ENCODE results near the gene MCMBP. TPM values are rescaled to one million over a fixed set of nuclear protein-coding genes. Genes with fewer than 3 reads are reported as not detected.
"Not testable (repeated sequence)": the region's sequence is repeated elsewhere in the genome, so short reads cannot be mapped to it uniquely, and the experiment has no call there.

Gene MCMBP
- total RNA-seq, 1 experiment from 2014 or later: 87.1 TPM

DNA sequence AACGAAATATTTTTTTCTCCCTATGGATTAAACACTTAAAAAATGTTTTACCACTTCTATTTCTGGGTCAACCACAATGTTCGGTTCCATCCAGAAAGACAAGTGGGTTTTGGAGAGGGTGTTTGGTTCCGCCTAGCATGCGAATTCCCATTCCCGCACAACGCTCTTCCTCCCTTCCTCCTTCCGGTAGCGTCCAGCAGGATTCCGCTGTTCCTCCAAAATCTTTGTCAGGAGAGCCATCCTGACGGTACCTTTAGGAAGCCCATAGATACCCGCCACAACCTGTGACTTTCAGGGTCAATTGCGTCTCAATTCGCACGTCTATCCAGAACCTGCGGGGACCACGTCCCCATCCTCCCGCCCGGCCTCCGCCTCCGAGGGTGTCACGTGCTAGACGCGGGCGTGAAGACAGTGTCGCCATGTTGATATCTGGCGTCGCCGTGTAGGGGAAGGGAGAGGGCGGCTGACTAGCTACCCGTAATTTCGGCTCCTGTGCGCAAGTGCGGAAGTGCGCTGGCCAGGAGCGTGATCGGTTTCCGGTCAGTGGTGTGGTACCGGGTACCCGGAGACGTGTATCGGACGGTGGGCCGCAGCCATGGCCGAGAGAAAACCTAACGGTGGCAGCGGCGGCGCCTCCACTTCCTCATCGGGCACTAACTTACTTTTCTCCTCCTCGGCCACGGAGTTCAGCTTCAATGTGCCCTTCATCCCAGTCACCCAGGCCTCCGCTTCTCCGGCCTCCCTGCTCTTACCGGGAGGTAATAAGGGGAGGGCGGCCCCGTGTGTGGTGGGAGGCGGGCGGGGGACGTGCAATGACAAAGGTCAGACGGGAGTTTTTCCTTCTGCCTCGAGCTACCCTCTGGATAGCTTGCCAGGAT is 19.8 kb upstream of the MCMBP start, which contains the start of gene SEC23IP:
SEC23IP (plus strand) TSS at position 543 of the 878 bp plus-strand sequence; CDS start at position 596, 53 bp downstream.
- Histone ChIP-seq H3K9me3 (ENCODE audit: control insufficient read depth, low read depth, low read length) (no peaks in the 10 kb centered on the region), H3K9ac (ENCODE audit: extremely low read depth, insufficient read length, low read length) (peak within 1 kb of the TSS; percentile 61), H3K56ac (ENCODE audit: insufficient read length, low read depth, low read length) (no peak within 1 kb of the TSS), H3K23me2 (ENCODE audit: insufficient read length, low read depth, low read length, poor library complexity, severe bottlenecking) (peaks cover 4% of the 10 kb centered on the region), H4K5ac (ENCODE audit: insufficient read length, low read depth, low read length) (no peak within 1 kb of the TSS), H3K14ac (ENCODE audit: insufficient read depth, low read length) (peak within 1 kb of the TSS; percentile 3; the same call in 1 of the 2 replicates), H3K4me1 (ENCODE audit: insufficient read depth, low read length) (no peaks in the 10 kb centered on the region), H2BK5ac (ENCODE audit: insufficient read length, low read length) (no peak within 1 kb of the TSS), H3K27me3 (ENCODE audit: insufficient read depth, low read length) (no peaks in the 10 kb centered on the region), H3K4ac (ENCODE audit: low read depth, low read length) (no peak within 1 kb of the TSS), H4K91ac (ENCODE audit: insufficient read length, low read depth, low read length) (no peak within 1 kb of the TSS), H2BK20ac (ENCODE audit: low read depth, low read length, poor library complexity, severe bottlenecking) (no peak within 1 kb of the TSS), H2AK5ac (ENCODE audit: insufficient read length, low read length) (no peak within 1 kb of the TSS), H2BK120ac (ENCODE audit: low read depth, low read length, poor library complexity, severe bottlenecking) (no peak within 1 kb of the TSS), H2BK12ac (ENCODE audit: insufficient read length, low read depth, low read length) (no peak within 1 kb of the TSS), H3K18ac (ENCODE audit: insufficient read length, low read depth, low read length) (no peak within 1 kb of the TSS), H3K23ac (ENCODE audit: insufficient read length, low read depth, low read length) (no peak within 1 kb of the TSS), H3T11ph (ENCODE audit: low read length) (no peak within 1 kb of the TSS), H4K8ac (replicated peaks; ENCODE audit: insufficient read length, low read depth, low read length) (no peak within 1 kb of the TSS), H2BK15ac (ENCODE audit: low read depth, low read length) (no peak within 1 kb of the TSS), H4K20me1 (ENCODE audit: control insufficient read depth, insufficient read depth, insufficient read length) (no peaks in the 10 kb centered on the region), H3K27ac (ENCODE audit: insufficient read length, low read depth, low read length) (peak within 1 kb of the TSS; percentile 36), H3K79me2 (ENCODE audit: insufficient read depth, low read length) (peaks cover 36% of the 10 kb centered on the region), H3K4me2 (ENCODE audit: insufficient read depth, insufficient read length, low read length) (peak within 1 kb of the TSS; percentile 99), H3K79me1 (ENCODE audit: insufficient read depth, low read depth, low read length, poor library complexity, severe bottlenecking) (peaks cover 7% of the 10 kb centered on the region), H2AFZ (ENCODE audit: low read length) (no peak within 1 kb of the TSS)
- DNase-seq: peak; percentile 97
- H3K27me3 Mint-ChIP-seq (ENCODE audit: low read depth): no peaks in the 10 kb centered on the region; the same call in 1 of the 2 replicates
- peaks cover 18 to 23% of the 10 kb centered on the region in 2 experiments for H3K4me1 Mint-ChIP-seq
- peak within 1 kb of the TSS; percentile 93 to 94 for H3K4me3 Mint-ChIP-seq
- H3K36me3 Mint-ChIP-seq (ENCODE audit: insufficient read depth in 1 of 3, low read depth in 3 of 3): peaks cover 14 to 30% (median 16%) of the 10 kb centered on the region in 3 experiments; a peak in 6 of 7 replicates
- H3K27ac Mint-ChIP-seq: peak within 1 kb of the TSS; percentile 97 to 99 (median 98)
- TF ChIP-seq, protein P1, sequence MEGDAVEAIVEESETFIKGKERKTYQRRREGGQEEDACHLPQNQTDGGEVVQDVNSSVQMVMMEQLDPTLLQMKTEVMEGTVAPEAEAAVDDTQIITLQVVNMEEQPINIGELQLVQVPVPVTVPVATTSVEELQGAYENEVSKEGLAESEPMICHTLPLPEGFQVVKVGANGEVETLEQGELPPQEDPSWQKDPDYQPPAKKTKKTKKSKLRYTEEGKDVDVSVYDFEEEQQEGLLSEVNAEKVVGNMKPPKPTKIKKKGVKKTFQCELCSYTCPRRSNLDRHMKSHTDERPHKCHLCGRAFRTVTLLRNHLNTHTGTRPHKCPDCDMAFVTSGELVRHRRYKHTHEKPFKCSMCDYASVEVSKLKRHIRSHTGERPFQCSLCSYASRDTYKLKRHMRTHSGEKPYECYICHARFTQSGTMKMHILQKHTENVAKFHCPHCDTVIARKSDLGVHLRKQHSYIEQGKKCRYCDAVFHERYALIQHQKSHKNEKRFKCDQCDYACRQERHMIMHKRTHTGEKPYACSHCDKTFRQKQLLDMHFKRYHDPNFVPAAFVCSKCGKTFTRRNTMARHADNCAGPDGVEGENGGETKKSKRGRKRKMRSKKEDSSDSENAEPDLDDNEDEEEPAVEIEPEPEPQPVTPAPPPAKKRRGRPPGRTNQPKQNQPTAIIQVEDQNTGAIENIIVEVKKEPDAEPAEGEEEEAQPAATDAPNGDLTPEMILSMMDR (conservative IDR thresholded peaks at IDR 0.05): no peak
- WGBS (ENCODE audit: extremely low coverage, insufficient read length, low lambda C conversion rate): 100% methylated on average over 1 of the region's 61 CpGs
- H3K9me3 Mint-ChIP-seq: peaks cover 0 to 4% of the 10 kb centered on the region in 2 experiments; a peak in 3 of 5 replicates

DNA sequence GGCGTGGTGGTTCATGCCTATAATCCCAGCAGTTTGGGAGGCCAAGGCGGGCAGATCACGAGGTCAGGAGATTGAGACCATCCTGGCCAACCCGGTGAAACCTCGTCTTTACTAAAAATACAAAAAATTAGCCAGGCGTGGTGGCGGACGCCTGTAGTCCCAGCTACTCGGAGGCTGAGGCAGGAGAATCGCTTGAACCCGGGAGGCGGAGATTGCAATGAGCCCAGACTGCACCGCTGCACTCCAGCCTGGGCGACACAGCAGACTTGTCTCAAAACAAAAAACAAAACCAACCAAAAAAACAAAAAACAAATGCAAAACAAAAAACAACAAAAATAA is 19.2 kb upstream of the MCMBP start:
- Histone ChIP-seq H3K9ac (ENCODE audit: extremely low read depth, insufficient read length, low read length) (peak overlapping the region; percentile 33), H3K4me2 (ENCODE audit: insufficient read depth, insufficient read length, low read length) (peak overlapping the region; percentile 99), H3K79me2 (ENCODE audit: insufficient read depth, low read length) (peaks cover 32% of the 10 kb centered on the region)
- not testable (repeated sequence) for H3K18ac ChIP-seq (ENCODE audit: insufficient read length, low read depth, low read length); H4K91ac ChIP-seq (ENCODE audit: insufficient read length, low read depth, low read length); H2BK5ac ChIP-seq (ENCODE audit: insufficient read length, low read length); H3K23ac ChIP-seq (ENCODE audit: insufficient read length, low read depth, low read length); H4K20me1 ChIP-seq (ENCODE audit: control insufficient read depth, insufficient read depth, insufficient read length); H3K4ac ChIP-seq (ENCODE audit: low read depth, low read length); H3K23me2 ChIP-seq (ENCODE audit: insufficient read length, low read depth, low read length, poor library complexity, severe bottlenecking); H4K8ac ChIP-seq (replicated peaks; ENCODE audit: insufficient read length, low read depth, low read length); H3K27ac ChIP-seq (ENCODE audit: insufficient read length, low read depth, low read length); H2AFZ ChIP-seq (ENCODE audit: low read length); H3K27me3 ChIP-seq (ENCODE audit: insufficient read depth, low read length); H3T11ph ChIP-seq (ENCODE audit: low read length); H3K27me3 Mint-ChIP-seq (ENCODE audit: low read depth); H3K4me1 ChIP-seq (ENCODE audit: insufficient read depth, low read length); H2AK5ac ChIP-seq (ENCODE audit: insufficient read length, low read length); DNase-seq; H4K5ac ChIP-seq (ENCODE audit: insufficient read length, low read depth, low read length); H3K9me3 Mint-ChIP-seq; H2BK12ac ChIP-seq (ENCODE audit: insufficient read length, low read depth, low read length); H2BK120ac ChIP-seq (ENCODE audit: low read depth, low read length, poor library complexity, severe bottlenecking); H3K9me3 ChIP-seq (ENCODE audit: control insufficient read depth, low read depth, low read length); H3K56ac ChIP-seq (ENCODE audit: insufficient read length, low read depth, low read length); H2BK20ac ChIP-seq (ENCODE audit: low read depth, low read length, poor library complexity, severe bottlenecking); H3K14ac ChIP-seq (ENCODE audit: insufficient read depth, low read length); H2BK15ac ChIP-seq (ENCODE audit: low read depth, low read length); H3K79me1 ChIP-seq (ENCODE audit: insufficient read depth, low read depth, low read length, poor library complexity, severe bottlenecking)
- no CpG with 5 or more reads among the region's 14 CpGs for WGBS (ENCODE audit: extremely low coverage, insufficient read length, low lambda C conversion rate)
- H3K4me1 Mint-ChIP-seq: peaks cover 18 to 23% of the 10 kb centered on the region in 2 experiments
- peak overlapping the region in 1 of 3 experiments; percentile 99; a peak in 3 of 7 replicates for H3K27ac Mint-ChIP-seq
- peaks cover 11 to 24% (median 14%) of the 10 kb centered on the region in 3 experiments; a peak in 6 of 7 replicates for H3K36me3 Mint-ChIP-seq (ENCODE audit: insufficient read depth in 1 of 3, low read depth in 3 of 3)
- H3K4me3 Mint-ChIP-seq: peak overlapping the region; percentile 93 to 94
